GM11168 (cell line): Measurements from ENCODE around the gene SRP68.

ENCODE experiments used
- in situ Hi-C: fragments of 300-500 bp; cut with MboI; formaldehyde crosslinking; loops from one replicate; pipeline ENCODE4 v1.12.0; 2022; ENCODE audit warnings: low sequenced_read_pairs; ENCODE audit not compliant: unreplicated experiment

SRP68 gene

DNA sequence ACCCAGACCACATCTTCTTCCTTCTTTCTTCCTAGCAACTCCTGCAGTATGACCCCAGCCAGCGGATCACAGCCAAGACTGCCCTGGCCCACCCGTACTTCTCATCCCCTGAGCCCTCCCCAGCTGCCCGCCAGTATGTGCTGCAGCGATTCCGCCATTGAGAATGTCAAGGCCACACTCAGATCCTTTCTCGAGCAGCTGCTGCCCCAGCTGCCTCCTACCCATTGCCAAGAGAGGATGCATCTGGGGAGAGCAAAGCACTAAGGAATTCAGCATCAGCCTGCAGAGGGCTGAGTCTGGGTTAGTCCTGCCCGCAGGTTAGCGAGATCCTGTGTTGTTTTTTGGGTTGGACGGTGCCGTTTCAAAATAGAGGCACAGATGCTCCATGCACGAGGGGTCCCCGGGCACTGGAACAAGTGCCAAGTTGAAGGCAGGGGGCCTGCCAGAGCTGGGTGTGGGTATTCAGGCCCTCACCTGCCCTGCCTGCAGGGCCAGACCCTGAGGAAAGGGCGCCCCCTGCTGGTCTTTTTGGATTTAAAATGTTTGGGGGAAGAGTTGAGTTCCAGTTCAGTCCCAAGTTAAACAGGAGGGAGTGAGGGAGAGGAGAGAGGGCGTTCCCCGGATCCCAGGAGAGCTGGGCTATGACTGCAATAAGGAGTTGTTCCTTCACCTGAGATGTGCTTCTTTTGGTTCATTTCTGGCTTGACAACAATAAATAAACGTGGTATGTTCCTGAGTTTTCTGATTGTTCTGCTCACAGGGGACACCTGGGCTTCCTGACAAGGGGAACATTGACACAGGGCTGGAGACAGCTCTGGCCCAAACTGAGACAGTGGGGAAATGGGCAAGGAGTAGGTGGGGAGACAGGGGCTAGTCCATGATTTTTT, 66.8 kb downstream of the SRP68 start:
- in situ Hi-C loops: loop anchor here (10.0 to 25.0 kb wide), 2 partner anchors 91 to 282 kb away; no protein-coding TSS in a partner anchor

DNA sequence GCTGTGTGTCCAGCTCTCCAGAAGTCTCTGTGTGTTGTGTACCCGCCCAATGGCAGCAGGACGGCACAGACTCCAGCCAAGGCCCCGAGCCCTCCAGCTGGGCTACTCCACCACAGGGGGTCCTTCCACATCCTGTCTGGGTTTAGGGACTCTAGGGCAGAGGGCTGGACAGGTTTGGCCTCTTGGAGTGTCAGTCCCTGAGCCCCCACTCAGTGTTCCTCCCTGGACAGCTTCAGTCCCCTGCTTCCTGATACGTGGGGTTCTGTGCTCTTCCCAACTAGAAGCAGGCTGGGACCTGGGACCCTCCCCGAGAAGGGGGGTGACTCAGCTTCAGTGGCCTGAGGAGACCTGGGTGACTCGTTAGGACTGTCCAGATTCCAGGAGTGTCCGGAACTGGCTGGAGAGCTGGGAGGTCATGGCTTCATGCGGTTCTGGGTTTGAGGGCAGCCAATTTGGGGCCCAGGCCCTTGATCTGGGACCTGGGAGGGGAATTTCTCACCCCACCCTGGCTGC, 67.5 kb downstream of the SRP68 start:
- in situ Hi-C loops: loop anchor here (10.0 to 25.0 kb wide), 2 partner anchors 90 to 282 kb away; no protein-coding TSS in a partner anchor

DNA sequence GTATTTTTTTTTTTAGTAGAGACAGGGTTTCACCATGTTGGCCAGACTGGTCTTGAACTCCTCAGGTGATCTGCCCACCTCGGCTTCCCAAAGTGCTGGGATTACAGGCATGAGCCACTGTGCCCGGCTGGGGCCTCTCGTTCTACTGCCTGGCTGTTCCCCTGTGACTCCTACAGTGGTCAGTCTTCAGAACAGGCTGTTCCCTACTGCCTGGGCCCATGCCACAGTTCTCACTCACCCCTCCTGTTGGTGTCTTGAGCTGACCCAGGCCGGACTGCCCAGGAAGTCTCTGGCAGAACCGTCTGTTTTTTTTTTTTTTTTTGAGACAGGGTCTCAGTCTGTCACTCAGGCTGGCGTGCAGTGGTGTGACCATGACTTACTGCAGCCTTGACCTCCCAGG, 68.4 kb downstream of the SRP68 start:
- in situ Hi-C loops: loop anchor here (10.0 to 25.0 kb wide), 2 partner anchors 89 to 283 kb away; no protein-coding TSS in a partner anchor

DNA sequence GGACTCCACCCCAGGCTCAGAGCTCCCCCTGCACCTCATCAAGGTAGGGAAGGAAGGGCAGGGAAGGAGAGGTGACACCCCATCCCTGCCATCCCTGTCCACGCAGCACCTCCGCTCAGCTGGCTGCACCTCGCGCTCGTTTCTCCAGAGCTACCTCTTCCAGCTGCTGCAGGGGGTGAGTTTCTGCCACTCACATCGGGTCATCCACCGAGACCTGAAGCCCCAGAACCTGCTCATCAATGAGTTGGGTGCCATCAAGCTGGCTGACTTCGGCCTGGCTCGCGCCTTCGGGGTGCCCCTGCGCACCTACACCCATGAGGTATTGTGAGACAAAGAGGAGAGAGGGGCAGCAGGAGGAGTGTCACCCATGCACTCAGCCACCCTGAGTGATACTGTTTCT, 70.2 kb downstream of the SRP68 start:
- in situ Hi-C loops: loop anchor here (10.0 to 25.0 kb wide), 2 partner anchors 87 to 285 kb away; no protein-coding TSS in a partner anchor

- in situ Hi-C loops: loop anchor here (10.0 to 25.0 kb wide), 2 partner anchors 86 to 286 kb away; no protein-coding TSS in a partner anchor
Measured at GRCh38 chr17:76000755-76001521, 71.4 kb downstream of the SRP68 start, which contains the start of gene CDK3. Gene CDK3 (plus strand): TSS chr17:76000855. CDS start chr17:76001426, 571 bp downstream.

GRCh38 chr17:76000016-76000754, 72.1 kb downstream of the SRP68 start:
- in situ Hi-C loops: loop anchor here (10.0 to 25.0 kb wide), 2 partner anchors 85 to 287 kb away; no protein-coding TSS in a partner anchor

DNA sequence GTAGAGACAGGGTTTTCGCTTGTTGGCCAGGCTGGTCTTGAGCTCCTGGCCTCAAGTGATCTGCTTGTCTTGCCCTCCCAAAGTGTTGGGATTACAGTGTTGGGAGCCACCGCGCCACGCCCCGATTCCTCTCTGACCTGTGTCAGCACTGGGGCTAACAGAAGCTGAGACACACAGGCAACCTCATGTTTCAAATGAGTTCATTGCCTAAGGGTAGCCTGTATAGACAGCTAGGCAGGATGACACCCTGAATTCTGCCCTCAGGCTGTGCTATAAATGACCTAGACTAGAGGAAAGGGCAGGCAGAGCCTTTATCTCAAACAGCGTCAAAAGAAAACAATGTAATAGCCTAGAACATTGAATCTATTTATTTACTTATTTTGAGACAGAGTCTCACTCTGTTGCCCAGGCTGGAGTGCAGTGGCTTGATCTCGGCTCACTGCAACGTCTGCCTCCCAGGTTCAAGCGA, 74.0 kb downstream of the SRP68 start:
- in situ Hi-C loops: no loop called here

- in situ Hi-C loops: no loop called here
Measured at GRCh38 chr17:75996665-75997590, 75.4 kb downstream of the SRP68 start.

DNA sequence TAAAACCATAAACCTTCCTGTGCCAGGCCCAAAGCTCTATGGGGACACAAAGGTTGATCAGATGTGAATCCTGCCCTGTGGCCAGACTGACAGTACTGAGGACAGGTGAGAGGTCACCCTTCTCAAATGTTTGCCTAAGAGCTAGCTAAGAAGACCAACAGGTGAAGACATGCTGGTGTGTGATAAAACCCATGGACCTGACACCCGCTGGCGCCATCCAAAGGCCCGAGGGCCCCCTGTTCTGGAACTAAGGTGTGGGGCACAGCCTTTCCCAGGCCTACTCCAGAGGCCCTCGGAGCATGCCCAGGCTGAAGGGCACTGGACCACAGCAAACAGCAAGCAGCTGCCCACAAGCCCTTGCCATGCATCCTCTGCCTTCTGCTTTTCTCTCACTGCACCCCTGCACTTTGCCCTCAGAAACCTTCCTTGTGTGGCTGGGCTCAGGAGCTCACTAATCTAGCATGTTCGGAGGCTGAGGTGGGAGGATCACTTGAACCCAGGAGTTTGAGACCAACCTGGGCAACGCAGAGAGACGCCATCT, 76.9 kb downstream of the SRP68 start:
- in situ Hi-C loops: no loop called here

DNA sequence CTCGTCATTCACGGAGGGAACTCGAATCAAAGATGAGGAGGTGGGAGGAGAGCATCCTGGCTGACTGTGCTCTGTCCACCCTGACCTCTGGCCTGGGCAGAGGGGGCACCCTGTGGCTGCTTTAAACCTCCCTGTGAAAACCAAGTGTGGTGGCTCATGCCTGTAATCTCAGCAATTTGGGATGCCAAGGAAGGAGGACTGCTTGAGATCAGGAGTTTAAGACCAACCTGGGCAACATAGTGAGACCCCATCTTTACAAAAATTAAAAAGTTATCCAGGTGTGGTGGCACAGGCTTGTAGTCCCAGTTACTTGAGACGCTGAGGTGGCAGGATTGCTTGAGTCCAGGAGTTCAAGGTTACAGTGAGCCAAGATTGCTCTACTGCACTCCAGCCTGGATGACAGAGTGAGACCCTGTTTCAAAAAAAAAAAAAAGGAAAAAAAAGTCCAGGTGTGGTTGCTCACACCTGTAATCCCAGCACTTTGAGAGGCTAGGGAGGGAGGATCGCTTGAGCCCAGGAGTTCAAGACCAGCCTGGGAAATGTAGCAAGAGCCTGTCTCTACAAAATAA, 77.4 kb downstream of the SRP68 start:
- in situ Hi-C loops: no loop called here

DNA sequence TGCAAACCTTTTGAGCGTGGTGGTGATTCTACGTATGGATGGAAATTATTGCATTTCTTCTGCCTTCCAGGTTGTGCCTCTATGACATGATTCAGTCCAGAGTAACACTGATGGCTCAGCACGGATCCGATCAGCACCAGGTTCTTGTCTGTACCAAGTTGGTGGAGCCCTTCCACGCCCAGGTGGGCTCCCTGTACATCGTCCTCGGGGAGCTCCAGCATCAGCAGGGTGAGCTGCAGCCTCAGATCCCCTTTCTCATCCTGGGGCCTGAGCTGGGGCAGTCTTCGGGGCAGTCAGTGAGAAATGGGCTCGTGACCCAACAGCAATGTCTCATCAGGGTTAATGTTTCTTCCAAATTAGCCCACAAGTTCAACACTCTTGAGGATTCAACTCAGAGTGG, 80.9 kb downstream of the SRP68 start:
- in situ Hi-C loops: no loop called here
